HFFc6 (cell line): Measurements from ENCODE around the gene IGSF9. TPM values are rescaled to one million over a fixed set of nuclear protein-coding genes. Genes with fewer than 3 reads are reported as not detected.
A peak's percentile ranks its signal among the peaks of the same experiment; 100 is the strongest.

Experiments used
- DNase-seq: peaks from one replicate; pipeline ENCODE4 v3.0.0-alpha.2; 2018
- H3K27ac Mint-ChIP-seq: 2 replicates; pipeline ENCODE4 v1.8.0; 2020; ENCODE audit warnings: mild to moderate bottlenecking, mixed read lengths
- H3K27me3 Mint-ChIP-seq: 2 replicates; pipeline ENCODE4 v1.8.0; 2021; ENCODE audit warnings: mild to moderate bottlenecking, moderate library complexity, mixed read lengths; ENCODE audit not compliant: insufficient read depth
- H3K36me3 Mint-ChIP-seq: 2 replicates; pipeline ENCODE4 v1.8.0; 2021; ENCODE audit warnings: low read depth, mixed read lengths
- H3K4me1 Mint-ChIP-seq: 2 replicates; pipeline ENCODE4 v1.8.0; 2020; ENCODE audit warnings: low read depth, mixed read lengths
- H3K4me3 Mint-ChIP-seq: 2 replicates; pipeline ENCODE4 v1.8.0; 2020; ENCODE audit warnings: mild to moderate bottlenecking, moderate library complexity, mixed read lengths
- H3K9me3 Mint-ChIP-seq: 2 replicates; pipeline ENCODE4 v1.8.0; 2020; ENCODE audit warnings: mild to moderate bottlenecking, mixed read lengths
- CTCF ChIP-seq: fragments of 200-600 bp; sonication (generic); IDR thresholded peaks from 2 replicates; pipeline ENCODE4 v1.5.0; 2021; ENCODE audit warnings: antibody characterized with exemption, mild to moderate bottlenecking
- total RNA-seq, 6 experiments: library from RNA; stranded (reverse); fragmentation: NEBNext Ultra II Directional; extraction: Animal tissue kit (Norgen Biotek cat#: 25700); gene quantifications; 2 replicates in 1 of 6; 3 replicates in 5 of 6; pipeline ENCODE4 v1.2.3, GENCODE V29; 2021

The IGSF9 gene
- total RNA-seq, 6 experiments from 2014 or later = not detected

GRCh38 chr1:159965263-159965662 is 19.9 kb upstream of the IGSF9 start:
- no peak overlapping the region for H3K4me3 Mint-ChIP-seq
- no peaks in the 10 kb centered on the region for H3K9me3 Mint-ChIP-seq
- no peak overlapping the region for H3K27ac Mint-ChIP-seq
- no peak for TF ChIP-seq CTCF
- H3K36me3 Mint-ChIP-seq = no peaks in the 10 kb centered on the region
- peaks cover 27% of the 10 kb centered on the region; the same call in 1 of the 2 replicates for H3K27me3 Mint-ChIP-seq
- no peak for DNase-seq
- H3K4me1 Mint-ChIP-seq = peaks cover 27% of the 10 kb centered on the region

- Mint-ChIP-seq H3K4me3 (no peak overlapping the region), H3K9me3 (no peaks in the 10 kb centered on the region), H3K27me3 (peaks cover 24% of the 10 kb centered on the region; the same call in 1 of the 2 replicates), H3K36me3 (no peaks in the 10 kb centered on the region), H3K27ac (no peak overlapping the region), H3K4me1 (peaks cover 34% of the 10 kb centered on the region)
- DNase-seq = no peak
- TF ChIP-seq CTCF = no peak
Measured at GRCh38 chr1:159964144-159964543, 18.7 kb upstream of the IGSF9 start.

DNA sequence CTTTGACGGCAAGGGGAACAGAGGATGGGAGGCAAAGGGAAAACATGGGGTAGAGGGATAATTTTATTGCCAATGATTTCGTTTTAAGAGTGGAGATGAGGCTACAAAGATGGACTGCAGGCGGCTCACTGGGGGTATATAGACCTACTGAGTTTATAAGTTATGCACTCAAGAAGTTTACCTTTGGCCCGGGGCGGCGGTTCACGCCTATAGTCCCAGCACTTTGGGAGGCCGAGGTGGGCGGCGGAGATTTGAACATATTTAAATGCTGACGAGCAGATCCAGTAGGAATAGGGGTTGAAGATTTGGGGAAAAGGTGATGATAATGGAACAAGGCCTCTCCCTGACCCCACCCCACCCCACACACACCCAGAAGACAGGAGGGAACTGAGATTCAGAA is 16.8 kb upstream of the IGSF9 start:
- Mint-ChIP-seq H3K27ac (no peak overlapping the region), H3K4me3 (peak overlapping the region; percentile 10; the same call in 1 of the 2 replicates), H3K27me3 (peaks cover 20% of the 10 kb centered on the region; the same call in 1 of the 2 replicates), H3K36me3 (no peaks in the 10 kb centered on the region), H3K9me3 (no peaks in the 10 kb centered on the region), H3K4me1 (peaks cover 22% of the 10 kb centered on the region)
- TF ChIP-seq CTCF = no peak
- DNase-seq = no peak

GRCh38 chr1:159961636-159962035 is 16.2 kb upstream of the IGSF9 start:
- no peaks in the 10 kb centered on the region for H3K36me3 Mint-ChIP-seq
- no peak for DNase-seq
- H3K27me3 Mint-ChIP-seq = peaks cover 21% of the 10 kb centered on the region; the same call in 1 of the 2 replicates
- TF ChIP-seq CTCF = no peak
- H3K4me3 Mint-ChIP-seq = peak overlapping the region; percentile 50; the same call in 1 of the 2 replicates
- peaks cover 22% of the 10 kb centered on the region for H3K4me1 Mint-ChIP-seq
- H3K27ac Mint-ChIP-seq = peak overlapping the region; percentile 37; the same call in 1 of the 2 replicates
- no peaks in the 10 kb centered on the region for H3K9me3 Mint-ChIP-seq

DNA sequence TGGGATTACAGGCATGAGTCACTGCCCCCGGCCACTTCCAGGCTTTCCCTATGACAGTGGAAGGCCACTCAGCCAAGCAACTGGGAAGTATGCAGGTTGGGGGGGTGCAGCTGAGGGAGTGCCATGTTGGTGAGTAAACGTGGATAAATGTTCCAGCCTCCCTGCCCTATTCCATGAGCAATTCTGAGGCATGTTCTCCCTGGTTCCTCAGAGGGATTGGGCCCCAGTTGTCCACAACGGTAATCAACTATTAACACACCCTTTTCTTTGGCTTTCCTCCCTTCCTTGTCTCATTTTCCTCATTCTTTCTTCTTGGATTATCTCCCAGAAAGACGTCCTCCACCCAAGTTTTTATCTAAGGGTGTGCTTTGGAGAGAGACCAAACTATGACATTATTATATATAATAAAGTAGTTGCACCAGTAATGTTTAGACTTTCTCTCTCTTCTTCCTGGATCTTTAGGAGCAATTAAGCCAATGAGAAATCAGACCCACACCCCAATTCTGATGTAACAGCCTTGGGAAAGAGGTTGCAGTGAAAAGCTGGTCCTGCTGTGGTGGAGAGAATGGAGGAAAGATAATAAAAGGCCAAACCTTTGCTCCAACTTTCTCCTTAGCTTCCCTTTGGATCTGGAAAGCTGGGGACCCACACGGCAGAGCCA is 15.4 kb upstream of the IGSF9 start:
- H3K4me3 Mint-ChIP-seq = peak overlapping the region; percentile 50
- peak overlapping the region; percentile 37 for H3K27ac Mint-ChIP-seq
- H3K9me3 Mint-ChIP-seq = no peaks in the 10 kb centered on the region
- peaks cover 21% of the 10 kb centered on the region; the same call in 1 of the 2 replicates for H3K27me3 Mint-ChIP-seq
- peaks cover 22% of the 10 kb centered on the region for H3K4me1 Mint-ChIP-seq
- DNase-seq = peak; percentile 82
- TF ChIP-seq CTCF = no peak
- H3K36me3 Mint-ChIP-seq = no peaks in the 10 kb centered on the region
